ENCODE data around the gene LYPD1. TPM values are rescaled to one million over a fixed set of nuclear protein-coding genes. Genes with fewer than 3 reads are reported as not detected.

Gene LYPD1
- total and polyA plus RNA-seq, 10 of the 15 experiments (the other 5 are each of a cell fraction or from before 2014, with no cell fraction given): not detected

DNA sequence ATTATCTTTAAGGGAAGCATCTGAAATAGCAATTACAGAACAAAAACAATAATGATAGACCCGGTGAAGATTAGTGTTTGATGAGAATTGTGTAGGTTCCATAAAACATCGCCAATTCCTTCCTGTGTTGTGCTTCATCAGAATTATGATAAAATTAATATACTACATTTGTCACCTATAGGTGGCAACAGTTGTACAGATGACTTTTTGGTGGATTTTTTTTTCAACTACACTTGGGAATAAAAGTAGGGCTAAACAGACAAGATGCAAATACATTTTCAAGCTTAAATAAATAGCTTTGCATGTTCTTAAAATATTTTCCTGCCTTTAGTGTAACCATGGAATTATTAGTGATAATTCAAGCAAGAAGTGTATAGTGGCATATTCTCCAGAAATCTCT is 7.0 kb upstream of the LYPD1 start:
- intact Hi-C loops (cut with micrococcal nuclease; ENCODE audit: unreplicated experiment): no loop called here
- in situ Hi-C loops (cut with MboI): no loop called here
- WGBS (ENCODE audit: insufficient coverage, insufficient replicate concordance, low lambda C conversion rate, missing lambda C conversion rate): 15% methylated on average over 2 of the region's 2 CpGs
- Histone ChIP-seq H3K4me2 (ENCODE audit: control insufficient read depth, insufficient read depth) (no peak overlapping the region), H3K27me3 (replicated peaks in 1 of 2; ENCODE audit: control insufficient read depth in 2 of 2, insufficient read depth in 2 of 2, low read length in 1 of 2) (no peaks in the 10 kb centered on the region; a peak in 1 of 4 replicates), H3K4me3 (no peak overlapping the region), H3K9me3 (replicated peaks; ENCODE audit: control insufficient read depth, insufficient read depth, low read length) (no peaks in the 10 kb centered on the region), H3K36me3 (ENCODE audit: control insufficient read depth in 2 of 2, insufficient read depth in 2 of 2, low read length in 1 of 2) (no peaks in the 10 kb centered on the region), H3K4me1 (ENCODE audit: control insufficient read depth, insufficient read depth, low read length) (no peaks in the 10 kb centered on the region), H3K9ac (ENCODE audit: control insufficient read depth, insufficient read depth, low read length) (no peak overlapping the region), H4K20me1 (ENCODE audit: control insufficient read depth, insufficient read depth) (no peaks in the 10 kb centered on the region), H3K79me2 (ENCODE audit: control insufficient read depth, insufficient read depth, low read length) (no peaks in the 10 kb centered on the region), H3K27ac (ENCODE audit: control insufficient read depth, insufficient read depth) (no peak overlapping the region), H2AFZ (ENCODE audit: control insufficient read depth, low read depth, low read length) (no peak overlapping the region)
- POLR2A ChIA-PET: no interaction called here
- RAD21 ChIA-PET (ENCODE audit: unreplicated experiment): interaction anchor here (0.9 to 1.7 kb wide), 6 partner anchors 129 to 495 kb away, joined by 3 to 9 read pairs (median 4); no protein-coding TSS in a partner anchor
- CTCF ChIA-PET: interaction anchor here (0.7 to 4.1 kb wide), 12 partner anchors 9 to 494 kb away, joined by 3 to 26 read pairs (median 4); no protein-coding TSS in a partner anchor
- DNase-seq (ENCODE audit: low read depth, low spot score) (no peak), FAIRE-seq (no peak), ATAC-seq (no peak)
- TF ChIP-seq ZZZ3 (IDR thresholded peaks at IDR 0.05; ENCODE audit: control insufficient read depth, insufficient read length, low read depth) (no peak), NFIC (IDR thresholded peaks at IDR 0.05; ENCODE audit: low read depth, low read length) (no peak), HCFC1 (IDR thresholded peaks at IDR 0.05; ENCODE audit: low read length) (no peak), JUNB (IDR thresholded peaks at IDR 0.05) (no peak), MEF2B (IDR thresholded peaks at IDR 0.05; ENCODE audit: partially characterized antibody, poor library complexity, severe bottlenecking) (no peak), SP1 (IDR thresholded peaks at IDR 0.05; ENCODE audit: low read depth, low read length) (no peak), ETV6 (conservative IDR thresholded peaks at IDR 0.05 in 1 of 2, IDR thresholded peaks at IDR 0.05 in 1 of 2; ENCODE audit: borderline replicate concordance in 1 of 2, low read depth in 1 of 2) (no peak), RBBP5 (conservative IDR thresholded peaks at IDR 0.05) (no peak), EP300 (IDR thresholded peaks at IDR 0.05; ENCODE audit: borderline replicate concordance in 1 of 2, control insufficient read depth in 1 of 2, low read depth in 2 of 2, low read length in 2 of 2) (no peak), RAD21 (IDR thresholded peaks at IDR 0.05; ENCODE audit: insufficient read depth, low read depth, low read length) (0 out of 2 replicates have a peak, but pooled peaks have one; percentile 16), SUPT20H (IDR thresholded peaks at IDR 0.05; ENCODE audit: borderline replicate concordance, control insufficient read depth, low read depth, low read length) (no peak), RB1 (IDR thresholded peaks at IDR 0.05; ENCODE audit: borderline replicate concordance) (no peak)
- TF ChIP-seq, protein P1, sequence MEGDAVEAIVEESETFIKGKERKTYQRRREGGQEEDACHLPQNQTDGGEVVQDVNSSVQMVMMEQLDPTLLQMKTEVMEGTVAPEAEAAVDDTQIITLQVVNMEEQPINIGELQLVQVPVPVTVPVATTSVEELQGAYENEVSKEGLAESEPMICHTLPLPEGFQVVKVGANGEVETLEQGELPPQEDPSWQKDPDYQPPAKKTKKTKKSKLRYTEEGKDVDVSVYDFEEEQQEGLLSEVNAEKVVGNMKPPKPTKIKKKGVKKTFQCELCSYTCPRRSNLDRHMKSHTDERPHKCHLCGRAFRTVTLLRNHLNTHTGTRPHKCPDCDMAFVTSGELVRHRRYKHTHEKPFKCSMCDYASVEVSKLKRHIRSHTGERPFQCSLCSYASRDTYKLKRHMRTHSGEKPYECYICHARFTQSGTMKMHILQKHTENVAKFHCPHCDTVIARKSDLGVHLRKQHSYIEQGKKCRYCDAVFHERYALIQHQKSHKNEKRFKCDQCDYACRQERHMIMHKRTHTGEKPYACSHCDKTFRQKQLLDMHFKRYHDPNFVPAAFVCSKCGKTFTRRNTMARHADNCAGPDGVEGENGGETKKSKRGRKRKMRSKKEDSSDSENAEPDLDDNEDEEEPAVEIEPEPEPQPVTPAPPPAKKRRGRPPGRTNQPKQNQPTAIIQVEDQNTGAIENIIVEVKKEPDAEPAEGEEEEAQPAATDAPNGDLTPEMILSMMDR (IDR thresholded peaks at IDR 0.05 in 2 of 3, conservative IDR thresholded peaks at IDR 0.05 in 1 of 3; ENCODE audit: control insufficient read depth in 2 of 3, extremely low read depth in 1 of 3, insufficient read depth in 1 of 3, low read depth in 3 of 3, low read length in 3 of 3): peak in 2 of 3 experiments; percentile 16 to 34; a peak in 2 of 6 replicates
- SMC1A ChIA-PET (ENCODE audit: uncharacterized antibody, unreplicated experiment): interaction anchor here (0.9 to 1.9 kb wide), 7 partner anchors 20 to 494 kb away, joined by 3 to 11 read pairs (median 3); no protein-coding TSS in a partner anchor
- BruUV-seq (replicated peaks): no TSS peak
